K562 (cell line): ENCODE measurements around the gene PLAGL1. TPM values are rescaled to one million over a fixed set of nuclear protein-coding genes. Genes with fewer than 3 reads are reported as not detected.

Experiments
- BRD4 ChIP-seq: fragments of 200-600 bp; sonication (generic); IDR thresholded peaks from 2 replicates; pipeline ENCODE4 v1.6.1; 2017; ENCODE audit warnings: inconsistent platforms
- CBFB ChIP-seq: sonication (generic); formaldehyde crosslinking; IDR thresholded peaks from 2 replicates; pipeline ENCODE4 v1.4.0; 2020; ENCODE audit warnings: mild to moderate bottlenecking, missing genetic modification reagents
- GMEB1 ChIP-seq: fragments of 250-450 bp; sonication (Bioruptor Pico); IDR thresholded peaks from 2 replicates; pipeline ENCODE4 v1.4.0; 2020; ENCODE audit warnings: mild to moderate bottlenecking
- TEAD1 ChIP-seq, 2 experiments: fragments of 450-650 bp in 1 of 2; sonication (generic) in 1 of 2; formaldehyde crosslinking; IDR thresholded peaks; 2 replicates each; pipeline versions ENCODE4 v1.4.0 to v1.8.0; 2020 to 2022; ENCODE audit warnings: mild to moderate bottlenecking in 2 of 2, missing genetic modification reagents in 1 of 2
- USF1 ChIP-seq: sonication (generic); formaldehyde crosslinking; IDR thresholded peaks from 2 replicates; pipeline ENCODE4 v1.9.0; 2022; ENCODE audit warnings: mild to moderate bottlenecking, missing genetic modification reagents
- YY1 ChIP-seq, 3 experiments: IDR thresholded peaks; 2 replicates each; pipeline ENCODE4 v1.6.1; 2011; ENCODE audit warnings: low read length in 2 of 3, mild to moderate bottlenecking in 2 of 3, moderate library complexity in 2 of 3, borderline replicate concordance in 1 of 3, control low read depth in 1 of 3, low read depth in 1 of 3; ENCODE audit not compliant: insufficient read depth in 3 of 3, insufficient replicate concordance in 2 of 3, control insufficient read depth in 1 of 3, insufficient read length in 1 of 3; ENCODE audit errors: extremely low read depth in 1 of 3
- ZNF57 ChIP-seq: fragments of 450-650 bp; formaldehyde crosslinking; IDR thresholded peaks from 2 replicates; pipeline ENCODE4 v1.4.0; 2020; ENCODE audit warnings: mild to moderate bottlenecking, moderate library complexity
- polyA plus RNA-seq, 8 experiments: library from polyadenylated mRNA; depleted of rRNA in 4 of 8; stranded (reverse) in 5 of 8; unstranded in 3 of 8; fragments of >200 nt; fragmentation: Nextera tagmentation in 2 of 8; fragmentation: Illumina TruSeq in 1 of 8; extraction: Ambion mirVana in 2 of 8; extraction: Trizol in 1 of 8; gene quantifications; 2 replicates each; pipeline versions ENCODE4 v1.2.1 to v1.2.3, GENCODE V29; 2011 to 2014; ENCODE audit warnings: inconsistent platforms in 1 of 8, missing spikeins in 1 of 8
- total RNA-seq, 7 experiments: library from RNA; depleted of rRNA in 6 of 7; stranded (reverse); fragments of >200 nt in 6 of 7; fragmentation: Illumina TruSeq in 2 of 7; extraction: Trizol in 2 of 7; gene quantifications; 2 replicates each; pipeline versions ENCODE4 v1.2.1 to v1.2.3, GENCODE V29; 2011 to 2021; ENCODE audit warnings: low replicate concordance in 1 of 7
- TF ChIP-seq, protein P1 (sequence below): sonication (generic); formaldehyde crosslinking; IDR thresholded peaks from 2 replicates; pipeline ENCODE4 v1.8.0; 2022; ENCODE audit warnings: mild to moderate bottlenecking, low read depth, missing genetic modification reagents
- TF ChIP-seq, protein P2 (sequence below): fragments of 450-650 bp; IDR thresholded peaks from 2 replicates; pipeline ENCODE4 v1.6.1; 2016
- TF ChIP-seq, protein P3 (sequence below): sonication (generic); formaldehyde crosslinking; IDR thresholded peaks from 2 replicates; pipeline ENCODE4 v1.8.0; 2023; ENCODE audit warnings: mild to moderate bottlenecking, missing genetic modification reagents
- TF ChIP-seq, protein P4 (sequence below): fragments of 200-800 bp; sonication (Bioruptor generic); IDR thresholded peaks from 2 replicates; pipeline ENCODE4 v1.6.1; 2017; ENCODE audit warnings: missing genetic modification characterization, missing compliant biosample characterization
- TF ChIP-seq, protein P5 (sequence below): sonication (generic); formaldehyde crosslinking; IDR thresholded peaks from 2 replicates; pipeline ENCODE4 v1.8.1; 2023; ENCODE audit warnings: mild to moderate bottlenecking, missing genetic modification reagents

PLAGL1 gene
- total and polyA plus RNA-seq, 9 of the 15 experiments (the other 6 are each of a cell fraction or from before 2014, with no cell fraction given): 4.9 to 29.6 (median 13.2) TPM

DNA sequence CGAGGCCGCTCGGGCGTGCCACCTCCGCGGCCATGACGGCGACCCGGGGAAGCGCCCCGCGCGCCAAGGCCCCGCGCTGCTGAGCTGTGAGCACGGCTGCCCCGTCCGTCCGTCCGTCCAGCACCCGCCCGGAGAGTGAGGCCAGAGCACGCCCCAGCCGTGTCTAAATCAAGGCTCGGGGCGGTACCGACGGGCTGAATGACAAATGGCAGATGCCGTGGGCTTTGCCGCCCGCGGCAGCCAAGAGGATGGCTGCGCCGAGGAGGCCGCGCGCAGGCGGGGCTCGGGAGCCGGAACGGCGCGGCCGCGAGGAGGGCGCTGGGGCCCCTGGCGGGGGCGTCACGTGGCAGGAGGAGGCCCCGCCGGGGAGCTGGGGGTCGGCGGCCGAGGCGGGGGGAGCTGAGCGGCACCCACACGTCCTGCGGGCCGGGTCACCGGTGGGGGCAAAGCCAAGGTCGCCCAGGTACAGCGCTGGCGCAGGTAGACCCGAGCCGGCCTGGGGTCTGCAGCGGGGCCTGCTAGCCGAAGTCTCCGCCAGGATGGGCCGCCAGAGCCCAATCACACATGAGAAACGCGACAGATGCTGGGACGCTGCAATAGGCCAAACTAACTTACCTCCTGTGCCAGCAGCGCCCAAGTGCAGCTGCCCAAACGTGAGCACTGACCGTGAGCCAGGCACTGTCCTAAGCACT lies at the start of gene PLAGL1 (continued):
- TF ChIP-seq, protein P1, sequence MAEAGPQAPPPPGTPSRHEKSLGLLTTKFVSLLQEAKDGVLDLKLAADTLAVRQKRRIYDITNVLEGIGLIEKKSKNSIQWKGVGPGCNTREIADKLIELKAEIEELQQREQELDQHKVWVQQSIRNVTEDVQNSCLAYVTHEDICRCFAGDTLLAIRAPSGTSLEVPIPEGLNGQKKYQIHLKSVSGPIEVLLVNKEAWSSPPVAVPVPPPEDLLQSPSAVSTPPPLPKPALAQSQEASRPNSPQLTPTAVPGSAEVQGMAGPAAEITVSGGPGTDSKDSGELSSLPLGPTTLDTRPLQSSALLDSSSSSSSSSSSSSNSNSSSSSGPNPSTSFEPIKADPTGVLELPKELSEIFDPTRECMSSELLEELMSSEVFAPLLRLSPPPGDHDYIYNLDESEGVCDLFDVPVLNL (CRISPR knock-in tag): no peak
- TF ChIP-seq, protein P2, sequence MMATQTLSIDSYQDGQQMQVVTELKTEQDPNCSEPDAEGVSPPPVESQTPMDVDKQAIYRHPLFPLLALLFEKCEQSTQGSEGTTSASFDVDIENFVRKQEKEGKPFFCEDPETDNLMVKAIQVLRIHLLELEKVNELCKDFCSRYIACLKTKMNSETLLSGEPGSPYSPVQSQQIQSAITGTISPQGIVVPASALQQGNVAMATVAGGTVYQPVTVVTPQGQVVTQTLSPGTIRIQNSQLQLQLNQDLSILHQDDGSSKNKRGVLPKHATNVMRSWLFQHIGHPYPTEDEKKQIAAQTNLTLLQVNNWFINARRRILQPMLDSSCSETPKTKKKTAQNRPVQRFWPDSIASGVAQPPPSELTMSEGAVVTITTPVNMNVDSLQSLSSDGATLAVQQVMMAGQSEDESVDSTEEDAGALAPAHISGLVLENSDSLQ: peak; percentile 43
- TF ChIP-seq BRD4: no peak
- 0 out of 2 replicates have a peak, but pooled peaks have one; percentile 5 for TF ChIP-seq GMEB1 (CRISPR knock-in tag)
- no peak for TF ChIP-seq CBFB
- TF ChIP-seq TEAD1 (CRISPR knock-in tag; IDR thresholded peaks at IDR 0.05): peak in 1 of 2 experiments; percentile 41; a peak in 1 of 4 replicates
- TF ChIP-seq, protein P3, sequence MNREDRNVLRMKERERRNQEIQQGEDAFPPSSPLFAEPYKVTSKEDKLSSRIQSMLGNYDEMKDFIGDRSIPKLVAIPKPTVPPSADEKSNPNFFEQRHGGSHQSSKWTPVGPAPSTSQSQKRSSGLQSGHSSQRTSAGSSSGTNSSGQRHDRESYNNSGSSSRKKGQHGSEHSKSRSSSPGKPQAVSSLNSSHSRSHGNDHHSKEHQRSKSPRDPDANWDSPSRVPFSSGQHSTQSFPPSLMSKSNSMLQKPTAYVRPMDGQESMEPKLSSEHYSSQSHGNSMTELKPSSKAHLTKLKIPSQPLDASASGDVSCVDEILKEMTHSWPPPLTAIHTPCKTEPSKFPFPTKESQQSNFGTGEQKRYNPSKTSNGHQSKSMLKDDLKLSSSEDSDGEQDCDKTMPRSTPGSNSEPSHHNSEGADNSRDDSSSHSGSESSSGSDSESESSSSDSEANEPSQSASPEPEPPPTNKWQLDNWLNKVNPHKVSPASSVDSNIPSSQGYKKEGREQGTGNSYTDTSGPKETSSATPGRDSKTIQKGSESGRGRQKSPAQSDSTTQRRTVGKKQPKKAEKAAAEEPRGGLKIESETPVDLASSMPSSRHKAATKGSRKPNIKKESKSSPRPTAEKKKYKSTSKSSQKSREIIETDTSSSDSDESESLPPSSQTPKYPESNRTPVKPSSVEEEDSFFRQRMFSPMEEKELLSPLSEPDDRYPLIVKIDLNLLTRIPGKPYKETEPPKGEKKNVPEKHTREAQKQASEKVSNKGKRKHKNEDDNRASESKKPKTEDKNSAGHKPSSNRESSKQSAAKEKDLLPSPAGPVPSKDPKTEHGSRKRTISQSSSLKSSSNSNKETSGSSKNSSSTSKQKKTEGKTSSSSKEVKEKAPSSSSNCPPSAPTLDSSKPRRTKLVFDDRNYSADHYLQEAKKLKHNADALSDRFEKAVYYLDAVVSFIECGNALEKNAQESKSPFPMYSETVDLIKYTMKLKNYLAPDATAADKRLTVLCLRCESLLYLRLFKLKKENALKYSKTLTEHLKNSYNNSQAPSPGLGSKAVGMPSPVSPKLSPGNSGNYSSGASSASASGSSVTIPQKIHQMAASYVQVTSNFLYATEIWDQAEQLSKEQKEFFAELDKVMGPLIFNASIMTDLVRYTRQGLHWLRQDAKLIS (CRISPR knock-in tag): no peak; the same call in 1 of the 2 replicates
- peak; percentile 31; the same call in 1 of the 2 replicates for TF ChIP-seq USF1 (CRISPR knock-in tag)
- TF ChIP-seq ZNF57 (CRISPR knock-in tag): no peak
- TF ChIP-seq YY1 (IDR thresholded peaks at IDR 0.05; ENCODE audit: borderline replicate concordance in 1 of 3, control insufficient read depth in 1 of 3, extremely low read depth in 1 of 3, insufficient read depth in 3 of 3, insufficient read length in 1 of 3, insufficient replicate concordance in 2 of 3, low read depth in 1 of 3, low read length in 2 of 3): peak; percentile 9 to 63 (median 45)
- TF ChIP-seq, protein P4, sequence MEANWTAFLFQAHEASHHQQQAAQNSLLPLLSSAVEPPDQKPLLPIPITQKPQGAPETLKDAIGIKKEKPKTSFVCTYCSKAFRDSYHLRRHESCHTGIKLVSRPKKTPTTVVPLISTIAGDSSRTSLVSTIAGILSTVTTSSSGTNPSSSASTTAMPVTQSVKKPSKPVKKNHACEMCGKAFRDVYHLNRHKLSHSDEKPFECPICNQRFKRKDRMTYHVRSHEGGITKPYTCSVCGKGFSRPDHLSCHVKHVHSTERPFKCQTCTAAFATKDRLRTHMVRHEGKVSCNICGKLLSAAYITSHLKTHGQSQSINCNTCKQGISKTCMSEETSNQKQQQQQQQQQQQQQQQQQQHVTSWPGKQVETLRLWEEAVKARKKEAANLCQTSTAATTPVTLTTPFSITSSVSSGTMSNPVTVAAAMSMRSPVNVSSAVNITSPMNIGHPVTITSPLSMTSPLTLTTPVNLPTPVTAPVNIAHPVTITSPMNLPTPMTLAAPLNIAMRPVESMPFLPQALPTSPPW: peak; percentile 68
- TF ChIP-seq, protein P5, sequence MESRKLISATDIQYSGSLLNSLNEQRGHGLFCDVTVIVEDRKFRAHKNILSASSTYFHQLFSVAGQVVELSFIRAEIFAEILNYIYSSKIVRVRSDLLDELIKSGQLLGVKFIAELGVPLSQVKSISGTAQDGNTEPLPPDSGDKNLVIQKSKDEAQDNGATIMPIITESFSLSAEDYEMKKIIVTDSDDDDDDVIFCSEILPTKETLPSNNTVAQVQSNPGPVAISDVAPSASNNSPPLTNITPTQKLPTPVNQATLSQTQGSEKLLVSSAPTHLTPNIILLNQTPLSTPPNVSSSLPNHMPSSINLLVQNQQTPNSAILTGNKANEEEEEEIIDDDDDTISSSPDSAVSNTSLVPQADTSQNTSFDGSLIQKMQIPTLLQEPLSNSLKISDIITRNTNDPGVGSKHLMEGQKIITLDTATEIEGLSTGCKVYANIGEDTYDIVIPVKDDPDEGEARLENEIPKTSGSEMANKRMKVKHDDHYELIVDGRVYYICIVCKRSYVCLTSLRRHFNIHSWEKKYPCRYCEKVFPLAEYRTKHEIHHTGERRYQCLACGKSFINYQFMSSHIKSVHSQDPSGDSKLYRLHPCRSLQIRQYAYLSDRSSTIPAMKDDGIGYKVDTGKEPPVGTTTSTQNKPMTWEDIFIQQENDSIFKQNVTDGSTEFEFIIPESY: peak; percentile 89; the same call in 1 of the 2 replicates
